ENCODE results near the gene SERPINA12. TPM values are rescaled to one million over a fixed set of nuclear protein-coding genes. Genes with fewer than 3 reads are reported as not detected.

SERPINA12 gene
- total RNA-seq, 2 experiments from 2014 or later = not detected

- H3K36me3 Mint-ChIP-seq (ENCODE audit: low read depth) = no peaks in the 10 kb centered on the region
- H3K4me1 Mint-ChIP-seq = no peaks in the 10 kb centered on the region
- ChIA-PET POLR2A (no interaction called here), CTCF (no interaction called here)
- H3K4me3 Mint-ChIP-seq = no peak overlapping the region
- H3K27me3 Mint-ChIP-seq = peaks cover 3% of the 10 kb centered on the region
- no peak for DNase-seq
- peaks cover 11% of the 10 kb centered on the region for H3K9me3 Mint-ChIP-seq
- no peak overlapping the region for H3K27ac Mint-ChIP-seq
These were observed 28.5 kb downstream of the SERPINA12 start for GRCh38 chr14:94480809-94481208.

- Mint-ChIP-seq H3K36me3 (ENCODE audit: low read depth) (no peaks in the 10 kb centered on the region), H3K9me3 (peaks cover 11% of the 10 kb centered on the region), H3K4me3 (no peak overlapping the region), H3K27ac (no peak overlapping the region), H3K4me1 (no peaks in the 10 kb centered on the region), H3K27me3 (peaks cover 3% of the 10 kb centered on the region)
- CTCF ChIA-PET = no interaction called here
- POLR2A ChIA-PET = no interaction called here
- no peak for DNase-seq
These were observed 30.8 kb downstream of the SERPINA12 start for GRCh38 chr14:94478420-94478819.

GRCh38 chr14:94476023-94476422 is 33.2 kb downstream of the SERPINA12 start, which contains the start of gene SERPINA9:
SERPINA9 (minus strand) TSS chr14:94476197; CDS start chr14:94469840, 6,357 bp downstream.
- DNase-seq = no peak
- H3K36me3 Mint-ChIP-seq (ENCODE audit: low read depth) = no peaks in the 10 kb centered on the region
- H3K27me3 Mint-ChIP-seq = peaks cover 3% of the 10 kb centered on the region
- ChIA-PET POLR2A (no interaction called here), CTCF (no interaction called here)
- H3K9me3 Mint-ChIP-seq = peaks cover 11% of the 10 kb centered on the region
- H3K4me3 Mint-ChIP-seq = no peak within 1 kb of the TSS
- no peaks in the 10 kb centered on the region for H3K4me1 Mint-ChIP-seq
- no peak within 1 kb of the TSS for H3K27ac Mint-ChIP-seq

GRCh38 chr14:94474581-94475031 is 34.7 kb downstream of the SERPINA12 start:
- peaks cover 3% of the 10 kb centered on the region for H3K27me3 Mint-ChIP-seq
- ChIA-PET CTCF (no interaction called here), POLR2A (no interaction called here)
- no peaks in the 10 kb centered on the region for H3K4me1 Mint-ChIP-seq
- DNase-seq = no peak
- no peak overlapping the region for H3K27ac Mint-ChIP-seq
- H3K4me3 Mint-ChIP-seq = no peak overlapping the region
- no peaks in the 10 kb centered on the region for H3K36me3 Mint-ChIP-seq (ENCODE audit: low read depth)
- peaks cover 11% of the 10 kb centered on the region for H3K9me3 Mint-ChIP-seq

GRCh38 chr14:94473666-94474410 is 35.4 kb downstream of the SERPINA12 start:
- CTCF ChIA-PET = no interaction called here
- no peaks in the 10 kb centered on the region for H3K4me1 Mint-ChIP-seq
- no peaks in the 10 kb centered on the region for H3K36me3 Mint-ChIP-seq (ENCODE audit: low read depth)
- POLR2A ChIA-PET = no interaction called here
- H3K9me3 Mint-ChIP-seq = peaks cover 10% of the 10 kb centered on the region
- H3K27me3 Mint-ChIP-seq = peaks cover 3% of the 10 kb centered on the region
- no peak for DNase-seq
- no peak overlapping the region for H3K27ac Mint-ChIP-seq
- H3K4me3 Mint-ChIP-seq = no peak overlapping the region

- Mint-ChIP-seq H3K27ac (no peak overlapping the region), H3K9me3 (peaks cover 4% of the 10 kb centered on the region), H3K4me1 (no peaks in the 10 kb centered on the region), H3K36me3 (ENCODE audit: low read depth) (no peaks in the 10 kb centered on the region), H3K27me3 (peaks cover 3% of the 10 kb centered on the region), H3K4me3 (no peak overlapping the region)
- no peak for DNase-seq
- CTCF ChIA-PET = no interaction called here
- POLR2A ChIA-PET = no interaction called here
These were observed 36.4 kb downstream of the SERPINA12 start for GRCh38 chr14:94472842-94473241.

GRCh38 chr14:94471045-94471444 is 38.2 kb downstream of the SERPINA12 start:
- Mint-ChIP-seq H3K36me3 (ENCODE audit: low read depth) (no peaks in the 10 kb centered on the region), H3K27me3 (no peaks in the 10 kb centered on the region), H3K4me1 (no peaks in the 10 kb centered on the region), H3K4me3 (no peak overlapping the region), H3K9me3 (no peaks in the 10 kb centered on the region), H3K27ac (no peak overlapping the region)
- no peak for DNase-seq
- ChIA-PET POLR2A (no interaction called here), CTCF (no interaction called here)

- Mint-ChIP-seq H3K4me1 (no peaks in the 10 kb centered on the region), H3K36me3 (ENCODE audit: low read depth) (no peaks in the 10 kb centered on the region), H3K4me3 (no peak overlapping the region), H3K27ac (no peak overlapping the region), H3K9me3 (no peaks in the 10 kb centered on the region), H3K27me3 (no peaks in the 10 kb centered on the region)
- CTCF ChIA-PET = no interaction called here
- POLR2A ChIA-PET = no interaction called here
- DNase-seq = no peak
These were observed 39.0 kb downstream of the SERPINA12 start for GRCh38 chr14:94470311-94470710.

- Mint-ChIP-seq H3K4me3 (no peak overlapping the region), H3K27ac (no peak overlapping the region), H3K9me3 (no peaks in the 10 kb centered on the region), H3K27me3 (no peaks in the 10 kb centered on the region), H3K4me1 (no peaks in the 10 kb centered on the region), H3K36me3 (ENCODE audit: low read depth) (no peaks in the 10 kb centered on the region)
- DNase-seq = no peak
- CTCF ChIA-PET = interaction anchor here (1.0 kb wide), 1 partner anchor 17 kb away, joined by 4 read pairs; no protein-coding TSS in a partner anchor
- POLR2A ChIA-PET = no interaction called here
These were observed 40.0 kb downstream of the SERPINA12 start for GRCh38 chr14:94469261-94469660.

- Mint-ChIP-seq H3K27ac (no peak overlapping the region), H3K9me3 (no peaks in the 10 kb centered on the region), H3K36me3 (ENCODE audit: low read depth) (no peaks in the 10 kb centered on the region), H3K4me3 (no peak overlapping the region), H3K27me3 (no peaks in the 10 kb centered on the region), H3K4me1 (no peaks in the 10 kb centered on the region)
- ChIA-PET POLR2A (no interaction called here), CTCF (interaction anchor here (0.6 kb wide), 1 partner anchor 554 kb away, joined by 3 read pairs; no protein-coding TSS in a partner anchor)
- DNase-seq = no peak
These were observed 41.3 kb downstream of the SERPINA12 start for GRCh38 chr14:94467728-94468520.

GRCh38 chr14:94466706-94467370 is 42.4 kb downstream of the SERPINA12 start:
- Mint-ChIP-seq H3K27ac (no peak overlapping the region), H3K27me3 (no peaks in the 10 kb centered on the region), H3K9me3 (peaks cover 3% of the 10 kb centered on the region), H3K4me3 (no peak overlapping the region), H3K36me3 (ENCODE audit: low read depth) (no peaks in the 10 kb centered on the region), H3K4me1 (no peaks in the 10 kb centered on the region)
- no peak for DNase-seq
- POLR2A ChIA-PET = no interaction called here
- CTCF ChIA-PET = no interaction called here

GRCh38 chr14:94465042-94465441 is 44.2 kb downstream of the SERPINA12 start:
- no peak overlapping the region for H3K4me3 Mint-ChIP-seq
- peaks cover 3% of the 10 kb centered on the region for H3K9me3 Mint-ChIP-seq
- H3K27me3 Mint-ChIP-seq = no peaks in the 10 kb centered on the region
- no peak for DNase-seq
- H3K4me1 Mint-ChIP-seq = peaks cover 4% of the 10 kb centered on the region
- POLR2A ChIA-PET = no interaction called here
- H3K36me3 Mint-ChIP-seq (ENCODE audit: low read depth) = no peaks in the 10 kb centered on the region
- no peak overlapping the region for H3K27ac Mint-ChIP-seq
- CTCF ChIA-PET = no interaction called here

- no peaks in the 10 kb centered on the region for H3K36me3 Mint-ChIP-seq (ENCODE audit: low read depth)
- CTCF ChIA-PET = no interaction called here
- no peaks in the 10 kb centered on the region for H3K27me3 Mint-ChIP-seq
- H3K4me3 Mint-ChIP-seq = no peak overlapping the region
- peaks cover 3% of the 10 kb centered on the region for H3K9me3 Mint-ChIP-seq
- DNase-seq = no peak
- POLR2A ChIA-PET = no interaction called here
- H3K27ac Mint-ChIP-seq = no peak overlapping the region
- H3K4me1 Mint-ChIP-seq = peaks cover 4% of the 10 kb centered on the region
These were observed 45.0 kb downstream of the SERPINA12 start for GRCh38 chr14:94464290-94464689.

Measured in activated CD4-positive, alpha-beta T cell treated with anti-CD3 and anti-CD28 coated beads, Interleukin-2, amount 10 ng/mL, durations not matched to agents 7 days and 5 days (primary cell).